Keratinocyte (primary cell): Measurements from ENCODE around the gene NR2F1. TPM values are rescaled to one million over a fixed set of nuclear protein-coding genes. Genes with fewer than 3 reads are reported as not detected.

Experiments
- DNase-seq: peaks from one replicate; pipeline ENCODE4 v3.0.0-alpha.2; 2011; ENCODE audit warnings: low read depth, missing footprints, low spot score
- FAIRE-seq: peaks from 2 replicates; lab custom pipeline; 2011; peaks lifted over from hg19 to GRCh38; lab: Jason Lieb, UNC
- H2AFZ ChIP-seq: 2 replicates; pipeline ENCODE4 v1.6.0; 2012; ENCODE audit warnings: low read length, control low read depth, inconsistent platforms; ENCODE audit not compliant: control insufficient read depth
- H3K27ac ChIP-seq: 2 replicates; pipeline ENCODE4 v1.5.1; 2011; ENCODE audit warnings: low read length; ENCODE audit not compliant: control insufficient read depth, insufficient read depth
- H3K27me3 ChIP-seq: 3 replicates; pipeline ENCODE4 v1.6.0; 2011; ENCODE audit warnings: low read length; ENCODE audit not compliant: control insufficient read depth, insufficient read depth; ENCODE audit errors: extremely low read depth
- H3K36me3 ChIP-seq, 2 experiments: 2 replicates in 1 of 2; 3 replicates in 1 of 2; pipeline ENCODE4 v1.5.1; 2011; ENCODE audit warnings: low read length in 2 of 2, mild to moderate bottlenecking in 1 of 2; ENCODE audit not compliant: control insufficient read depth in 2 of 2, insufficient read depth in 2 of 2; ENCODE audit errors: extremely low read depth in 1 of 2
- H3K4me1 ChIP-seq: 3 replicates; pipeline ENCODE4 v1.5.1; 2011; ENCODE audit warnings: low read length; ENCODE audit not compliant: control insufficient read depth, insufficient read depth; ENCODE audit errors: extremely low read depth
- H3K4me2 ChIP-seq: 3 replicates; pipeline ENCODE4 v1.6.0; 2011; ENCODE audit warnings: low read depth, low read length; ENCODE audit not compliant: control insufficient read depth, insufficient read depth; ENCODE audit errors: extremely low read depth
- H3K4me3 ChIP-seq, 3 experiments: fragments of 200-600 bp in 1 of 3; sonication (generic) in 1 of 3; 2 replicates in 2 of 3; 3 replicates in 1 of 3; pipeline ENCODE4 v1.5.1; 2011 to 2016; ENCODE audit warnings: low read length in 3 of 3, mild to moderate bottlenecking in 3 of 3, control low read depth in 2 of 3, inconsistent platforms in 1 of 3, low read depth in 1 of 3, mixed read lengths in 1 of 3, mixed run types in 1 of 3, moderate library complexity in 1 of 3; ENCODE audit not compliant: control insufficient read depth in 2 of 3, insufficient read depth in 2 of 3; ENCODE audit errors: extremely low read depth in 1 of 3
- H3K79me2 ChIP-seq: 2 replicates; pipeline ENCODE4 v1.6.0; 2012; ENCODE audit warnings: low read length; ENCODE audit not compliant: control insufficient read depth, insufficient read depth
- H3K9ac ChIP-seq: 3 replicates; pipeline ENCODE4 v1.6.0; 2011; ENCODE audit warnings: low read length; ENCODE audit not compliant: control insufficient read depth, insufficient read depth; ENCODE audit errors: extremely low read depth
- H3K9me1 ChIP-seq: 3 replicates; pipeline ENCODE4 v1.6.0; 2011; ENCODE audit warnings: low read length; ENCODE audit not compliant: control insufficient read depth, insufficient read depth; ENCODE audit errors: extremely low read depth
- H3K9me3 ChIP-seq: 2 replicates; pipeline ENCODE4 v1.5.1; 2012; ENCODE audit warnings: low read depth, low read length; ENCODE audit not compliant: control insufficient read depth
- H4K20me1 ChIP-seq: 3 replicates; pipeline ENCODE4 v1.6.0; 2011; ENCODE audit warnings: low read length; ENCODE audit not compliant: control insufficient read depth, insufficient read depth; ENCODE audit errors: extremely low read depth
- CTCF ChIP-seq, 3 experiments: IDR thresholded peaks in 1 of 3; conservative IDR thresholded peaks in 1 of 3; optimal IDR thresholded peaks in 1 of 3; 2 replicates in 2 of 3; 3 replicates in 1 of 3; pipeline versions ENCODE3 to v1.5.1; 2011; ENCODE audit warnings: low read length in 3 of 3, mild to moderate bottlenecking in 3 of 3, moderate library complexity in 2 of 3, control low read depth in 1 of 3, inconsistent platforms in 1 of 3; ENCODE audit not compliant: insufficient read depth in 2 of 3; ENCODE audit errors: extremely low read depth in 1 of 3
- EZH2 ChIP-seq: IDR thresholded peaks from one replicate; pipeline ENCODE4 v1.6.1; 2012; ENCODE audit warnings: inconsistent platforms, mild to moderate bottlenecking, low read length, moderate library complexity
- dilution Hi-C: fragments of 300-500 bp; cut with MboI; formaldehyde crosslinking; loops from one replicate; pipeline ENCODE4 v1.7.0; 2020; ENCODE audit warnings: low sequenced_read_pairs; ENCODE audit not compliant: extremely low pct_ligation_motif_present
- polyA plus RNA-seq, 5 experiments: library from polyadenylated mRNA; depleted of rRNA in 3 of 5; stranded (reverse) in 3 of 5; stranded (forward) in 1 of 5; unstranded in 1 of 5; fragments of >200 nt; gene quantifications; 1 replicate in 1 of 5; 2 replicates in 3 of 5; 3 replicates in 1 of 5; pipeline versions ENCODE4 v1.2.1 to v1.2.3, GENCODE V29; 2011 to 2012; ENCODE audit warnings: missing spikeins in 2 of 5, low read depth in 1 of 5, low replicate concordance in 1 of 5

Gene NR2F1
- polyA plus RNA-seq, 1 donor (not counting 4 experiments of a cell fraction or from before 2014, with no cell fraction given): not detected

GRCh38 chr5:93598091-93599000, 15.3 kb downstream of the NR2F1 start:
- TF ChIP-seq EZH2 (no peak), CTCF (optimal IDR thresholded peaks at IDR 0.05 in 1 of 3, IDR thresholded peaks at IDR 0.05 in 1 of 3, conservative IDR thresholded peaks at IDR 0.05 in 1 of 3; ENCODE audit: extremely low read depth in 1 of 3, insufficient read depth in 2 of 3, low read length in 3 of 3) (no peak)
- no peaks in the 10 kb centered on the region for H3K79me2 ChIP-seq
- no peaks in the 10 kb centered on the region for H4K20me1 ChIP-seq
- no peaks in the 10 kb centered on the region for H3K36me3 ChIP-seq
- no peak overlapping the region for H3K9ac ChIP-seq
- no peak overlapping the region for H3K27ac ChIP-seq
- FAIRE-seq: no peak
- H3K27me3 ChIP-seq: peaks cover 99% of the 10 kb centered on the region
- dilution Hi-C loops: no loop called here
- no peak for DNase-seq
- H3K9me1 ChIP-seq: no peaks in the 10 kb centered on the region
- no peaks in the 10 kb centered on the region for H3K4me1 ChIP-seq
- H3K9me3 ChIP-seq: peaks cover 11% of the 10 kb centered on the region
- H3K4me3 ChIP-seq: no peak overlapping the region
- H2AFZ ChIP-seq: no peak overlapping the region
- no peak overlapping the region for H3K4me2 ChIP-seq

- H3K4me1 ChIP-seq: no peaks in the 10 kb centered on the region
- H3K27me3 ChIP-seq: peaks cover 99% of the 10 kb centered on the region
- peaks cover 11% of the 10 kb centered on the region for H3K9me3 ChIP-seq
- no peak overlapping the region for H3K9ac ChIP-seq
- DNase-seq: no peak
- dilution Hi-C loops: no loop called here
- no peak overlapping the region for H3K4me2 ChIP-seq
- H3K36me3 ChIP-seq: no peaks in the 10 kb centered on the region
- H3K9me1 ChIP-seq: no peaks in the 10 kb centered on the region
- no peak overlapping the region for H2AFZ ChIP-seq
- H4K20me1 ChIP-seq: no peaks in the 10 kb centered on the region
- H3K27ac ChIP-seq: no peak overlapping the region
- TF ChIP-seq EZH2 (peak; percentile 60), CTCF (optimal IDR thresholded peaks at IDR 0.05 in 1 of 3, IDR thresholded peaks at IDR 0.05 in 1 of 3, conservative IDR thresholded peaks at IDR 0.05 in 1 of 3; ENCODE audit: extremely low read depth in 1 of 3, insufficient read depth in 2 of 3, low read length in 3 of 3) (no peak)
- no peak for FAIRE-seq
- no peaks in the 10 kb centered on the region for H3K79me2 ChIP-seq
- H3K4me3 ChIP-seq: no peak overlapping the region
Measured at GRCh38 chr5:93599001-93599379, 16.0 kb downstream of the NR2F1 start.
